A673 (cell line): Measurements from ENCODE around the gene CDKAL1.

ENCODE experiments used
- EZH2 ChIP-seq: fragments of 200-600 bp; sonication (generic); IDR thresholded peaks from 2 replicates; pipeline ENCODE4 v1.6.1; 2017; ENCODE audit warnings: borderline replicate concordance, low read depth, mild to moderate bottlenecking, mixed read lengths, antibody characterized with exemption, low read length; ENCODE audit not compliant: poor library complexity, severe bottlenecking
- TF ChIP-seq, protein P1 (sequence below): fragments of 300-800, 200-600 bp; sonication (generic); conservative IDR thresholded peaks from 2 replicates; pipeline ENCODE4 v1.5.1; 2017; ENCODE audit warnings: low read depth, mild to moderate bottlenecking, antibody characterized with exemption, low read length, moderate library complexity, mixed read lengths

DNA sequence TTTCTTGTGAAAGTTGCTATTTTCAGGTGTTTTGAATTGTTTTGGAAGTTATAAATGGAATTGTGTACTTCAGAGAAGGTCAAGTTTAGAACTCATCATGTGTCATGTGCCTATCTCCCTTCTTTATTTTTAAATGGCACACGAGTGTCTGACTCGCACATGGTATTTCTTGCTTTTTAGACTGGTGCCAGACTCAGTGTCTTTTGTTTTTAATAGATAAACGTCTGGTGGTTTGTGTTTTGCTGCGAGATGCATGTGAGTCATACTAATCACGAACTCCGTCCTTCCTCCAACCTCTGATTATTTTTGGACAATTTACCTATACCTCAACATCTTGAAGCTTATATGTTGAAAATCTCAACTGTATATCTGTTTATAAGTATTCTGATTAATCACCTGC is 292.1 kb downstream of the CDKAL1 start:
- TF ChIP-seq, protein P1, sequence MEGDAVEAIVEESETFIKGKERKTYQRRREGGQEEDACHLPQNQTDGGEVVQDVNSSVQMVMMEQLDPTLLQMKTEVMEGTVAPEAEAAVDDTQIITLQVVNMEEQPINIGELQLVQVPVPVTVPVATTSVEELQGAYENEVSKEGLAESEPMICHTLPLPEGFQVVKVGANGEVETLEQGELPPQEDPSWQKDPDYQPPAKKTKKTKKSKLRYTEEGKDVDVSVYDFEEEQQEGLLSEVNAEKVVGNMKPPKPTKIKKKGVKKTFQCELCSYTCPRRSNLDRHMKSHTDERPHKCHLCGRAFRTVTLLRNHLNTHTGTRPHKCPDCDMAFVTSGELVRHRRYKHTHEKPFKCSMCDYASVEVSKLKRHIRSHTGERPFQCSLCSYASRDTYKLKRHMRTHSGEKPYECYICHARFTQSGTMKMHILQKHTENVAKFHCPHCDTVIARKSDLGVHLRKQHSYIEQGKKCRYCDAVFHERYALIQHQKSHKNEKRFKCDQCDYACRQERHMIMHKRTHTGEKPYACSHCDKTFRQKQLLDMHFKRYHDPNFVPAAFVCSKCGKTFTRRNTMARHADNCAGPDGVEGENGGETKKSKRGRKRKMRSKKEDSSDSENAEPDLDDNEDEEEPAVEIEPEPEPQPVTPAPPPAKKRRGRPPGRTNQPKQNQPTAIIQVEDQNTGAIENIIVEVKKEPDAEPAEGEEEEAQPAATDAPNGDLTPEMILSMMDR = no peak
- TF ChIP-seq EZH2 = no peak
